Effector CD8-positive, alpha-beta T cell (primary cell): ENCODE data around the gene PCBP3.

Experiments
- DNase-seq: peaks from one replicate; lab custom pipeline; 2025; lab: John Stamatoyannopoulos, UW

PCBP3 gene

DNA sequence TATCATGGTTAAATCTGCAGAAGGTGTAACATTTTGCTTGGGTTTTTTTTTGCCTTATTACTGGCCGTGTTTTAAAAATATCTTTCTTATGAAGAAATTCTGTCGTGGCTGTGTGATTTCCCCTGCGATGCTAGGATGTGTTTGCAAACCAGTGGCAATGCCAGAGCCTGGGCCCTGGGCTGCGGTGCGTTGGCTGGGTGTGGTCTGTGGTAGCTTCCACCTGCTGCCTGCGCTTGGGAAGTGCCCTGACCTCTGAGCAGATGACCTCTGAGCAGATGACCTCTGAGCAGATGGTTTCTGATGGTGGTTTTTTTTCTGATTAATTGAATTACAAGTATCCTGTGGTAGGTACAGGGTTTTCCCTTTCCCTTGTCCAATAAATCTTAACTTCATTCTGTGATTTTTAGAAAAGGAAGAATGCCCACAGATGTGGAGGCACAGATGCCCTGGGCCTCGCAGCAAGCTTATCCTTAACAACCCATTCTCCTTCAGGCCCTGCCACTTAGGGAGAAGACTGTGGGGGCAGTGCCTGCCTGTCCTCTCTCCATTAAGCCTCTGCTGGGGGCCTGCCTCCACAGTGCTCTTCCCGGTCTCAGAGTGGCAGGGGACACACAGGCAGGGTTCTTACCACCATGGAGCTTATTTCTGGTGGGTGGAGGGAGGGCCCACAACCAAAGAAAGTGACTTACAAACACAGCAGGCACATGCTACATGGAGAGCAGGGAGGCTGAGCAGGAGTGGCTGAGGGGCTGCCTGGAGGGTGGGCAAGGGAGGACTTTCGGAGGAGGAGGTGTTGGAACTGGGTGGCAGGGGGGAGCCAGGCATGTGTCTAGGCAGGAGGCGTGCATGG lies 81.7 kb downstream of the PCBP3 start:
- no peak for DNase-seq

DNA sequence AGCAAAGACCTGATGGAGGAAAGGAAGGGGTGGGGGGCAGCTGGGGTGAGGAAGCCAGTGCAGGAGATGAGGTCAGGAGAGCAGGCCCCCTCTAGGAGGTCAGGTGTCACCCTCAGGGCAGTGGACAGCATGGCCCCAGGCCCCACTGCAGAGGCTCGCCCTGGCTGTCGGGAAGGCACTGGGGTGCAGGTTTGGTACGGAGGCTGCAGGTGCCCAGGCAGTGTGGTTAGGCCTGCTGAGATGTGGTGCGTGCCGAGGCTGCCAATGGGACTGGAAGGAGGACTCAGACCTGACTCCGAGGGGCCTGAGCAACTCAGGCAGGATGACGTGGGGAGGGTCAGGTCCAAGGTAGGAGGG lies 82.3 kb downstream of the PCBP3 start:
- DNase-seq = no peak

DNA sequence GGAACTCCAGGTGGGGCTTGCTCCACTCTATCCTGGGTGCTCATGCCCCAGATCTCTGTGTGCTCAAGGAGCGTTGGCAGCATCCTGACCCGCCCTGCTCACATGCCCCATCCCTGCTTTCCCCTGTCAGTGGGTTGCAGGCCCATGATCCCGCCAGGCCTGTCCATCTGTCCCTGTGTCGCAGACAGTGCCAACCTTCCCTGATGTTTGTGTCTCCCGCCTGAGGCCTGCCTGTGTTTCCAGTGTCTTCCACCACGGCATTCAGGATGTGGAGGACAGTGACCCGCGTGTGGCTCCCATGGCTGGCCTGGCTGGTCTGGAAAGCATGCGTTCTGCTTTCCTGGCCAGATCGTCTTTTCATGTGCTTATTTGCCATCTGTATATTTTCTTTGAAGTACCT lies 82.9 kb downstream of the PCBP3 start:
- DNase-seq = no peak

DNA sequence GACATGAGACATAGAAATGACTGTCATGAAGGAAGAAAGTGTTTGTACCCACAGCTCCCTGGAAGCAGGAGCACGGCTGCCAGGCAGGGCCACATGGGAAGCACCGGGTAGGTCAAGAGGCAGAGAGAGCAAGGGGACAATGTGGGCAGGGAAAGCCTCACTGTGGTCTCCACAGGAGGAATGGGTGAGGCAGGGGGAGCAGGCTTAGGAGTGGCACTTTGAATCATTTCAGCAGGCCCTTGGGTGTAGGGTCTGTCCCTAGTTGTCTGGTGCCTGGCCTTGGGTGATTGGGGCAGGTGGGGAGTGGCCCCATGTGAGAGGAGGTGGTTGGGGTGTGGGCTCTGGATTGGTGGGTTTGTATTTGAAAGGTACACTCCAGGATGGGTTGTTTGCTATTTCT lies 83.9 kb downstream of the PCBP3 start:
- DNase-seq = no peak

DNA sequence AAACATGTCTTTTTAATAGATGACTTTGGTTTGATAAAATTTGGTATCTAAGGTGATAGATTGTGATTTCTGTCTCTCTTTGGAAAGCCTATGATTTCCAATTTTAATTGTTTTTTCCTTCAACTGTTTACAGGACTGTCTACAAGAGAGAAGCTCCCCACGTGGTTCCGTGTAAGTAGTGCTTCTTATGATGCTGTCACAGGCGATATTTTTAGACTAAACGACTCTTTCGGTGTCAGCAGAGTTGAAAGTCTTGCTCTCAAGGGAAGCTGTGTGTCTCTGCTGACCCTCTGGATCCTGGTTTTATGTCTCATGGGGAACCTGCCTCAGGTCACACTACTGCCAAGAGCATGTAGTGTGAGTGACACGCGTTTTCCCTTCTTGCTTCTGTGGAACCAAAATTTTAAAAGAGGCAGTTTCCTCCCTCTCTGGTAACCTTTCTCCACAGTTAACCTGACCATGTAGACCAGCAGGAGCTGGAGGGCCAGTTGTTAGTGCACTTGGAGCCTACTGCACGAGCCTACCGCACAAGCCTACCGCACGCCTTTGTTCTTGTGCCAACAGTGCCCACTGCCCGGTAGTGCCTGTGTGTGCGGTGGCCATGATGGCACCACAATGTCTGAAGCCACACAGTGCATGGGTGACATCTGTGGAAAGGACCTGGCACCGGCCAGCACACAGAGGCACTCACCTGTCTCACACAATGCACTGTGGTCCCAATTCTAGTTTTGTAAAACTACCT lies 91.9 kb downstream of the PCBP3 start:
- no peak for DNase-seq

DNA sequence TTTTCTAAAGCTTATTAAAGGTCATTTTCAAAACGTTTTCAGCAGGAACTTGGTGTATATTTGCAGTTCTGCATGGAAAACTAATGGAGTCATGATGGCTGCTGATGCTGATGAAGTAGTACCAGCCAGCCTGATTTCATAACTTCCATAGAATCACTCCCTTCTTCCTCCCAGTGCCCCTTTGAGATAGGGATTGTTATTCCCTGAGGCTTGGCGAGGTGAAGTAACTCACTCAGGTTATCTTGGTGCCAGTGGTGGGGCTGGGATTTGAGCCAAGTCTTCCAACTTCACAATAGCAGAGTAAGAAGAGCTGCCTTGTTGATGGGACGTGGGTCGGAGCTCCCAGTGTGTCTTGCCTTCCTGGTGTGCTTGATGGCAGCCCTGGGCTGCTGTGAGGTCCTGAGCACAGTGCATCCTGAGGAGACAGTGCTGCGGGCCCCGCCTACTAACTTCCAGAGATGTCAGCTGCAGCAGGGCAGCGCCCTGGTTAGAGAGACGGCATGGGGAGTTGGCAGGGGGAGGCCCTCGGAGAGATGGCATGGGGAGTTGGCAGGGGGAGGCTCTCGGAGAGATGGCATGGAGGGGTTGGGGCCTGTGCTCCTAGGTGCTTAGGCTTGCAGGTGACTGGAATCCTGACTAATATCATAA lies 92.6 kb downstream of the PCBP3 start:
- no peak for DNase-seq

DNA sequence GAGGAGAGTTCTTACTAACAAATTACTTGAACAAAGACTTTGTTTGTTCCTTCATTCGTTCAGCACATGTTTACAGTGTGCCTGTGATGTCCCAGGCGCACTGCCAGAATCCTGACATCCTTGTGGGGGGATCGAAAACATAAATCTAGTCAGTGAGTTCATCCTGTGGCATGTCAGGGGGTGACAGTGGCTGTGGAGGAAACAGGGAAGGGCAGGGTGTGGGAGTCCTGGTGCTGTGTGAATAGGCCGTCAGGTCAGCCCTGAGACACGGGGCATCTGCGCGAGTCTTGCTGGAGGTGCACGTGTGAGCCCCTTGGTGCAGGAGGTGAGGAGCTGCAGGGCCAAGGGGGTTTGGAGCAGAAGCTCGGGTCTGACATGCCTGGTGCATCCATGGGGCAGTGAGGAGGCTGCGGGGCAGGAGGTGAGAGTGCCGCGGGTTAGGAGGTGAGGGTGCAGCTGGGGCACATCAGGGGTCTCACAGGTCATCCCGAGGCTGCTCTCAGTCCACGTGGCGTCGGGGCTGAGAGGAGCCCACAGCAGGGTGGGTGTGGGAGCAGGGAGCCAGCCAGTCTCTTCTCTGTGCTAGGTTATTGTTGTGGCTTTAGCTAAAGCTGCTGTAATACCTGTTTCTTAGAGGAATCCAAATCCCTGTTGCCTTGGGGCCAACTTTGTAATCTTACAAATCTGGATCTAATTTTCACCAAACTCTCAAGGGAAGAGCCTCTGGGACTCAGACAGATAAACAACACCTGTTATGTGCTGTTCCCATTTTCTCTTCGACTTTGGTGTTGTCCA lies 93.4 kb downstream of the PCBP3 start:
- DNase-seq = no peak

DNA sequence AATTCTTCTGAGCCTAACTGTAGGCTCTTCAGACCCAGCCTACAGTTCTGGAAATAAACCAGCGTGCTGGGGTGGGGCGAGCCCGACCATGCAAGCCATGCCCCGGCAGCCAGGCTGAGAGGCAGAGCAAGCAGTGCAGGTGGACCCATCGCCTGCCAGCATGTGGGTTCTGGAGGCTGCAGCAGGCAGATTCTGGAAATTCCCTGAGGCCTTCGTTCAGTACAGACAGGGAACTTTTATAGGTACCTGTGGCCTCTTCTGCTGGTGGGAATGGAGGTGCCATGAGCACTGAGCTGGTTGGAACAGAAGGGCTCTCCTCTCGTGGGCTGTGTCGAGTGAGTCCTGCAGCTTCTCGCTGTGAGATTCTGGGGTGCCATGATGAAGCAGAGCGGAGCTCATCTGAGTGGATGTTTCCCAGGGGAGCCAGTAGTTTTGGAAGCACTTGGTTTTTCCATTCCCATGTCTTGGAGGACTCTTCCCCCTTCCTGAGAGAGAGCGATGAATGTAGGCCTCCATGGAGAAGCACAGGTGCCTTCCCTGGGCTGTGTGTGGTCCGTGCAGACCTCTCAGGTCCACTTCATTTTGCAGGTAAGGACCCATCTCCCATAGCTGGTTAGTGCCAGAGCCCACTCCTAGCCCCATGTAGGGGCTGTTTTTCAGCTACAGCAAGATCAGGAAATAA lies 94.1 kb downstream of the PCBP3 start:
- no peak for DNase-seq

DNA sequence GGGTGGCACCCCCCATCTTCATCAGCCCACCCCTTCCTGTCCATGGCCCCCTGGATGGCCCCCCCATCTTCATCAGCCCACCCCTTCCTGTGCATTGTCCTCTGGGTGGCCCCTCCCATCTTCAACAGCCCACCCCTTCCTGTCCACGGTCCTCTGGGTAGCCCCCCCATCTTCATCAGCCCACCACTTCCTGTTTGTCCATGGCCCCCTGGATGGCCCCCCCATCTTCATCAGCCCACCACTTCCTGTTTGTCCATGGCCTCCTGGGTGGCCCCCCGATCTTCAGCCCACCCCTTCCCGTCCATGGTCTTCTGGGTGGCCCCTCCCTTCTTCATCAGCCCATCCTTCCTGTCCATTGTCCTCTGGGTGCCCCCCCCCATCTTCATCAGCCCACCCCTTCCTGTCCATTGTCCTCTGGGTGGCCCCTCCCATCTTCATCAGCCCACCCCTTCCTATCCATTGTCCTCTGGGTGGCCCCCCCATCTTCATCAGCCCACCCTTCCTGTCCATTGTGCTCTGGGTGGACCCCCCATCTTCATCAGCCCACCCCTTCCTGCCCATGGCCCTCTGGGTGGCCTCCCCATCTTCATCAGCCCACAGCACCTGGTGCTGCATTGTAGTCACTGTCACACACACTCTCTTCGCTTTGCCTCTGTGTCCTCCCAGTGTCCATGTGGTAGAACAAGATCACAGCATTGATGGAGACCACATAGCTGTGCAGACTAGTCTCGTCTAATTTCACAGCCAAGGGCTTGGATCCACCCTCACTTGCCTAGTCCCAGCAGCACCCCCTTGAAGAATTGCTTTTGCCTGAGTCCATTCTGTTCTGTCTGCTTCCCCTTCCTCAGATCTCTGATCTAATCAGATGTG lies 95.9 kb downstream of the PCBP3 start:
- no peak for DNase-seq

DNA sequence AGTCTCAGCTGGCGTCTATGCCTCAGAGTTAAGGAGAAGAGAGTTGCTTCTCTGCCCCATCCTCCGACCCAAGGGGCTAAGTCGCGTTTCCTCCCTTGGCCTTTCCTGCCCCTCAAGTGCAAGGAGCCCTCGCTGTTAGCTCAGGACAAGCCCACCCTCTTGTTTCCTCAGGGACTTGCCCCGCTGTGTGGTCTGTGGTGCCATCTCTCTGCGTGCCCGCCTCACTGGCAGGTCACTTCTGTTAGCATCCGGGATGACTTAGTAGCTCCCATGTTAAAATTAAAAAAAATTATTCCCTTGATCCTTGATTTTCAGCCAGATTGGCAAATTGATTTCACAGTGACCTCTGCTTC lies 96.5 kb downstream of the PCBP3 start:
- DNase-seq = no peak

DNA sequence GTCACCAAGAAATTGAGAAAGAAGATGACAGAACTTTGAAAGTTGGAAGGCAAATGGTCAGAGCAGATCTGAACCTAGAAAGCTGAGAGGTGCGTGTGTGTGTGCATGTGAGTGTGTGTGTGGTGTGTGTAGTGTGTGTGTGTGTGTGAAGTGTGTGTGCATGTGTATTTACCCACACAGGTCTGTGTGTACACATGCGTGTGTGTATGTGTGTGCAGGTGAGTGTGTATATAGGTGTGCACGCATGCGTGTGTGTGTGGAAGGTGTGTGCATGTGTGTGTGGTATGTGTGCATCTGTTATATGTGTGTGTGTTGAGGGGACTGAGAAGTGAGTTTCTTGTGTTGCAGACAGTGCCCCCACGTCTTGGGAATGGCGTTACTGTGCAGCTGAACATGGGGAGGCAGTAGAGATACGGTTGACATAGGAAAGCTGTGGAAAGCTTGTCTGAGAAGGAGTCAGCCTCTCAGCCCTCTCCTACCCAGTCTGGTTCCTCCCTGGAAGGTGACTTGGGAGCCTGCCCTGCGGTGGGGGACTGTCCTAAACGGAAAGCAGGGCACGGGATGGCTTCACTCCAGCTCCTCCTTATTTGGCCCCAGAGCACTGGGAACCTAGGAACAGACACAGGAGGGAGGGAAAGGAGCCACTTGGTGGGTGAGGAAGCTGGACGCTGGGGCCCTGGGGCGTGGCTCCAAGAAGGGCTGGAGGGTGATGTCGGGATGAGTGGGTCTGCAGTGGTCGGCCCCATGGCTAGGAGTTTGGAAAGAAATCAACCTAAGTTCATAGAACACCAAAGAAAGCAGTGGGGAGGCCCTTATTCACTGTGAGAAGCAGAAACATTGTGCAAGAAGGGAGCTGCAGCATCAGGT lies 97.2 kb downstream of the PCBP3 start:
- DNase-seq = no peak

DNA sequence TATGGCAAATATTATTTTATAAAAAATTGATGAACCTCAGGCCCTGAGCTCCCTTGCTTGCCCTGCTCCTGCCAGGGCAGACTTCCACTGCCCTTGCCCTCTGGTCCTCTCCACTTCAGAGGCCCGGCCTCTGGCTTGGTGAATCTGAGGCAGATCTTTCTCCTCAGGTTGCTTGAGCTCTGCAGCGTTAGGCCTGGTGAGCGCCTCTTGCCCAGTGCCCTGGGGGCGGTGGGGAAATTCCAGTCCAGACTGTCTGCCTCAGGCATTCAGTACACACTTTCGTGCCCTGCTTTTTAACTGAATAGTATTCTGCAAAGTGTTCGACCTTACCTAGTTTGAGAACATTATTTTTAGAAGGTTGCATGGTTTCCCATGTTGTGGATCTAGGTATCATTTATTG lies 98.2 kb downstream of the PCBP3 start:
- no peak for DNase-seq

DNA sequence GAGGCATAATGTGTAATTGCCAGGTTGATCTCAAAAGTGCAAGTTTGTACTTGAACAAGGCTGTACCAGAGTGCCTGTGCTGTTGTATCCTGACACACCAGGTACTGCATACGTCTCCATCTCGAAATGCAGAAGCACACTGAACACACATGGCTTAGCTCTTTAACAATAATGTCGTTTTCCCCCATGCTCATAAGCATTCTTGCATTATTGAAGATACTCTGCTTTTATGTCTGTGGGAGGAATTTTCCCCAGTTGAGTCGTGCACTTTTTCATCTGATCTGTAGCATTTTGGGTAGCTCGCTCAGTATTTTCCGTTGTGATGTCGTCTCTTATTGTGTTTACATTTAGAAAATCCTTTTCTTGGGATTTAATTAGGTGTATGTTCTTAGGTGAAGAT lies 98.7 kb downstream of the PCBP3 start:
- no peak for DNase-seq

DNA sequence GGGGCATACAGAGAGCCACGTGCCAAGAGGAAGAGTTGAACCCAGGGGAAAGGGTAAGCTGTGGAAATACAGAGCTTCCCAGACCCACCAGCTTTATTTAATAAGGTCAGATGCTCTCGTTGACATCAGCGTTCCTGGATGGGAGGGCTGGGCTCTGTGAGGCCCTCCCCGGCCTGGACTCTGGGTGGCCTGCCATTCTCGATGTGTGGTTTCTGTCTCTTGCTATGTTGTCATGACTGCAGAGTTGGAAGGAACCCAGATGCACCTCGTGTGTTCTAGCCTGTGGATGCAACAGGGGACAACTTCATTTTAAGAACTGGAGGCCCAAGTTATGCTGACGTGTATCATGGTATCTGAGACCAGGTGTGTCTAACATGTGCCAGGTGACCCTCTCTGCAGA lies 101.7 kb downstream of the PCBP3 start:
- no peak for DNase-seq

DNA sequence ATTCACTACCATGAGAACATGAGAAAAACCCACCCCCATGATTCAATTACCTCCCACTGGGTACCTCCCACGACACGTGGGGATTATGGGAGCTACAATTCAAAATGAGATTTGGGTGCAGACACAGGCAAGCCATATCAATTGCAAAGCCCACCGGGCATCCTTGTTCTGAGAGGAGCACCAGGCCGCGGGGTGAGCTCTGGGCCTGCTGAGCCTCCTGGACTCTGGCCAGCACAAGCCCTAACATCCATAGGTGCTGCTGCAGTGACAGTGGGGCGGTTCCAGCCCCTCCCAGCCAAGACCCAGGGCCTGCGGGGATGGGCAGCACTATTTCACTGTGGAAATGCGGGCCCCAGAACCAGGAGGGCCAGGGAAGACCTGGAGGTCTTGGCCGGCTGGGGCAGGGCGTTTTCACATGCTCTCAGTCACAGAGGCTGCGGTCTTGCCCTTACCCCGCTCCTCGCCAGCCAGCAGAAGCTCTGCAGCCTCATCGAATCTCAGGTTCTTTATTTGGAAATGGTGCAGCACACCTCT lies 103.8 kb downstream of the PCBP3 start:
- no peak for DNase-seq

DNA sequence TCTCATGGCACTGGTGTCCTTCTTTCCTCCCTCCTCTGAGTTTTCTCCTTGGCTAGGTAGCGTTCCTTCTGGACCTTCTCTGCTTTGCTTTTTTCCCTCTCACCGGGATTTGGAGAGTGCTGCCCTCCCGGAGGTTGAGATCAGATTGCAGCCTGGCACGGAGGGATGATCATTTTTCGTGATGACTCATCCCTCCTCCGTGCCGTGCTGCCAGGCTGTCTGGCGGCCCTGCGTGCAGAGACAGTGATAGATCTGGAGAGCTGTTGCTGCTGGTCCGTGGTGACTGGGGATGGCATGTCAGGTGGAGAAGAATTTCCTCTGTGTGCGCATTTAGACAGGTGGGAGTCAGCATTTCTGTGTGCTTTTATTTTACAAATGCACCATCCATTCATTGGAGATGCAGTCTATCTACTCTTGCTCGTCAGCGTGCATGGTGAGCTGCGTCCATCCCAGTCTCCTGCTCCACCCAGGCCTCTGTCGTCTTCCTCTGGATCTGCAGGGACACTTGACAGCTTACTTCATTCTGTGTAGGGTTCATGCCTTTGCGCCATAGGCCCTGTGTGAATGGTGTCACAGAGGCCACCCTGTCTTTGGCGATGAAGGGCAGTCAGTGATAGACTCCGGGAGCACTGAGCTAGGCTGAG lies 104.4 kb downstream of the PCBP3 start:
- no peak for DNase-seq

DNA sequence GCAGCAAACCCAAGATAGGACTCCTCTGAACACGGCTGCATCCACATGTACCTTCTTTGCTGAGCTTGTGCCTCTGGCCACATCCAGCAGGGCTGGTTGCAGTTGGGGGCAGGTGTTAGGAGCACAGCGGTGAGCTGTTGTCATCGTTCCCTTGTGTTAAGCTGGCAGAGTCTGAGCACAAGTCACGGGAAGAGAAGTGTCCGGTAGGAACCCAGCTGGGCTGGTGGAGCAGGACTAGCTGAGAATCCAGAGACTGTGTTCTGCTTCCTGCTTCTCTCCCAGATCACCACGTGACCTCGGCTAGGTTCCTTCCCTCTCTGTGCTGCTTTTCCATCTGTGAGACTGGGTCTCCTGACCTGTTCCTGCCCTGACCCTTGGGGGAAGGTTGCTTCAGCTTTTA lies 105.1 kb downstream of the PCBP3 start:
- no peak for DNase-seq

DNA sequence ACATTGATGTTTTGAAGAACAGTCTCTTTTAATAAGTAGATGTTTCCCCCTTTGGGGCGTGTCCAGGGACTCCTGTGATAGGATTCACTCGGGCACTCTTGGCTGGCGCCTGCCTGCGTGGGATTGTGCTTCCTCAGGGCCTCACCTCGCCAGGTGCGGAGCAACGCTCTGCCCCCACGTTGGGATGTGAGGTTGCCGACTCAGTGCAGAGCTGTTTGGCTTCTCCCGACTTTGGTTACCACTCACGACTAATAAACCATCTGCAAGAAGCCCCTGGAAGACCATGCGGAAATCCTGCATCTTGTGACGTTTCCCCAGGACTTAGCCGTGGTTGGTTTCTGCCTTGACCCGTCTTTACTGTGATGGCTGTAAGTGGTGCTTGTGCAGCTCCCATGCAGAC lies 106.4 kb downstream of the PCBP3 start:
- DNase-seq = no peak

DNA sequence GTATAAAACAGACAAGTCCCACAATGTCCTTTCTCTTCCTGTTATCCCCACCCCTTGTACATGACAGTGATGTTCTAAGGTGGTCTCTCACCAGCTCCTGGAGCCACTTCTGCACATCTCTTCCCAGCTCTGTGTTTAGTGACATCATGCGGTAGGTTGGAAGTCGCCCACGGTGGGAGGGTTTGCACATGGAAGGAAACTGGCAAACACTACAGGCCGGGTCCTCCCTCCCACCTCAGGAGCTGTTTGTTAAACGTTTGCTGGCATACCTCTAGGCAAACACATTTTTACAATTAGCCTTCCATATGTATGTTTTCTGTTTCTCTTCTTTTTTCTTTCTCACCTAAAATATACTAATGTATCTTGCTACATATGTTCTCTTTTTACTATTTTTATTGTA lies 107.4 kb downstream of the PCBP3 start:
- DNase-seq = no peak
